Esophagus muscularis mucosa (tissue), 3 donors: ENCODE results near the gene CD300LB.

Experiments
- CTCF ChIP-seq, 3 experiments: fragments of 200-600 bp in 2 of 3; fragments of 450-650 bp in 1 of 3; sonication (generic) in 2 of 3; IDR thresholded peaks; one replicate each; pipeline ENCODE4 v1.5.1; 2017 to 2019; ENCODE audit warnings: antibody characterized with exemption in 3 of 3, mild to moderate bottlenecking in 2 of 3, moderate library complexity in 1 of 3
- POLR2A ChIP-seq: fragments of 450-650 bp; IDR thresholded peaks from one replicate; pipeline ENCODE4 v1.6.1; 2017; ENCODE audit warnings: antibody characterized with exemption, moderate library complexity, mild to moderate bottlenecking, low read depth
- POLR2AphosphoS5 ChIP-seq, 2 donors: sonication (generic); formaldehyde crosslinking; IDR thresholded peaks; one replicate each; pipeline ENCODE4 v1.6.1; 2017; ENCODE audit warnings: antibody characterized with exemption in 2 of 2

DNA sequence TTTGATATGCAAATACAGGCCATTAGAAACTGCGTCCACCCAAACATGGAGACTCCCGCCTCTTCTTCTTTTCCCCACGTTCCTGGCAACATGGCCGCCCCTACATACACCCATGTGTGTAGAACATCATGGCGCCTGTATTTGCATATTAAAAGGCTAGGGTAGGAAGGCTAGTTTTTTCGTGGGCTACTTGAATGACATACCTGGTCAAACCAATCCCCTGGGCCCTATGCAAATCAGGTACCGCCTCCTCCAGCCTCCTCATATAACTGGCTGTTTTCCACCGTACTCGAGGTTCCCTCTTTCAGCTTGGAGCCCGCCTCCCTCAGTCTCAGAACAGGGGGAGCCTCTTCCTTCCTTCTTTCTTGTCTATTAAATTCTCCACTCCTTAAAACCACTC lies 840 bp upstream of the CD300LB start:
- TF ChIP-seq POLR2A (no peak), CTCF (IDR thresholded peaks at IDR 0.05) (no peak), POLR2AphosphoS5 (IDR thresholded peaks at IDR 0.05) (peak in 1 of 2 donors; percentile 68)
